ENCODE results near the gene MPST.

Gene MPST

DNA sequence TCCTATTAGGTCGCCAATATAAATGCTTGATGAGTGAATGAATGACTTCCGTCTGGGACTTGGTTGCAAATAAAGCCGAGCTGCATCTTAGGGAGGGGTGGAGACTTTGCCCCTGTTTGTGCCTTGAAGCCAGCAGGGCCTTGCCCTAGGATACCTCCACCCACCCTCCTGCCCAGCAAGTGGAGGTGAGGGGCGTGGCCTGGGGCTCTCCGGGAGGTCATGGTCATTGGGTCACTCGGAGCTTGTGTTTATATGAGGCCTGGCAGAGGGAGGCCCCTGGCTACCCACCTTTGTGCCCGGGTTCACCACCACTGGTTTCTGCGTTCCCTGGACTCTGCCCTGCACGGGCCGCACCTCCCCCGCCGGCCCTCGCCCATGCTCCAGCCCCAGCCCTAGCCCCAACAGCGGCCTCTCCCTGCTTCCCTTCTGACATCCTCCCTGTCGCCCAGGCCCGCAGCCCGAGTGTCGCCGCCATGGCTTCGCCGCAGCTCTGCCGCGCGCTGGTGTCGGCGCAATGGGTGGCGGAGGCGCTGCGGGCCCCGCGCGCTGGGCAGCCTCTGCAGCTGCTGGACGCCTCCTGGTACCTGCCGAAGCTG lies 4.3 kb downstream of the MPST start:
- DNase-seq, result no peak

DNA sequence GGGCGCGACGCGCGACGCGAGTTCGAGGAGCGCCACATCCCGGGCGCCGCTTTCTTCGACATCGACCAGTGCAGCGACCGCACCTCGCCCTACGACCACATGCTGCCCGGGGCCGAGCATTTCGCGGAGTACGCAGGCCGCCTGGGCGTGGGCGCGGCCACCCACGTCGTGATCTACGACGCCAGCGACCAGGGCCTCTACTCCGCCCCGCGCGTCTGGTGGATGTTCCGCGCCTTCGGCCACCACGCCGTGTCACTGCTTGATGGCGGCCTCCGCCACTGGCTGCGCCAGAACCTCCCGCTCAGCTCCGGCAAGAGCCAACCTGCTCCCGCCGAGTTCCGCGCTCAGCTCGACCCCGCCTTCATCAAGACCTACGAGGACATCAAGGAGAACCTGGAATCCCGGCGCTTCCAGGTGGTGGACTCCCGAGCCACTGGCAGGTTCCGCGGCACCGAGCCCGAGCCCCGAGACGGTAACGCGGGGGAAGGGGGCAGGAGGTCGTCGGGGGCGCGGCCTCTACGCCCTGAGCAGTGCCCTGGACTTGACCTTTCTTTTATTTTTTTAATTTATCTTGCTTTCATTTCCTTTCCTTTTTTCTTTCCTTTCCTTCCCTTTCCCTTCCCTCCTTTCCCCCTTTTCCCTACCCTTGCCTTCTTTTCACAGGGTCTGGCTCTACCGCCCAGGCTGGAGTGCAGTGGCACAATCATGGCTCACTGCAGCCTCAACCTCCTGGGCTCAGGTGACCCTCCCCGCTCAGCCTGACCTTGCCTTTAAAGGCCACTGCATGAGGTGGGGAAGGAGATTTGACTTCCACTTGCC lies 5.0 kb downstream of the MPST start:
- no peak for DNase-seq

DNA sequence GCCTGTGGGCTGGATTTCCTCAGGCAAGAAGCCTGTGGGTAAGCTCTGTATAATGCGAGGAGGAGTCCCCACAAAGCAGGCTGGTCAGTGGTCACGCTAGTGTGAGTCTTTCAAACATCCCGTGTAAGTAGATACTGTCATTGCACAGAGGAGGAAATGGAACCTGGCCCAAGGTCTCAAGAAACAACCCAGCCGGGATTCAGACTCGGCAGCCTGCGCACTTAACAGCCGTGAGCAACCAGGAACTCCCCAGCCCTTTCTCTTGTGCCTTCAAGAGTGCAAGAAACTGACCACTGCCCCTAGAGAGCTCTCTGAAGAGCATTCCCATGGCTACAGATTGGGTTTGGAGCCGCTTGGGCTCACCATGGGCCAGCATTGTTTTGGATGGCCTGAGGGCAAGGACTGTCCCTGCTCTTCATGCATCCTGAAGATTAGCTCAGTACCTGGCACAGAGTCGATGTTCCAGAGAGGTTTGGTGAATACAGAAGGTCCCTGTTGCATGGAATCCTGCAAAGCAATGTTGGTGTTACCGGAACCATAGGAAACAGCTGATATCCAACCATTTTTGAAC lies 6.0 kb downstream of the MPST start:
- DNase-seq, result no peak

DNA sequence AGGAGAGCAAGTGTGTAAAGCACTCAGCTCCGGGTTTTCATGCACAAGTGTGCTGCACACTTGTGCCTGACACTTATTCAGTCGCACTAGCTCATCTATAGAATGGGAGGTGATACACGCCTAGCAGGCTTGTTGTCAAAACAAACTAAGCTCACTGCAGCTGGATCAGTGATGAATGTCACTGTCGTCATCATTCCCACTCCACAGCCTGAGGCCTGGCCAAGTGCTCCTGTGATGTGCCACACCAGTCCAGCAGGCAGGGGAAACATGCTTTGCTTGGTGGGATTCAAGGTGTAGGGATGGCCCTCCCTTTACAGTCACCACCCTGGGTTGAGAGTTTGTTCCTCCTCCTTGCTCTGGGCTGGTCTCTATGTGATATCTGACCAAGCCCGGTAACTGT lies 6.8 kb downstream of the MPST start:
- no peak for DNase-seq

DNA sequence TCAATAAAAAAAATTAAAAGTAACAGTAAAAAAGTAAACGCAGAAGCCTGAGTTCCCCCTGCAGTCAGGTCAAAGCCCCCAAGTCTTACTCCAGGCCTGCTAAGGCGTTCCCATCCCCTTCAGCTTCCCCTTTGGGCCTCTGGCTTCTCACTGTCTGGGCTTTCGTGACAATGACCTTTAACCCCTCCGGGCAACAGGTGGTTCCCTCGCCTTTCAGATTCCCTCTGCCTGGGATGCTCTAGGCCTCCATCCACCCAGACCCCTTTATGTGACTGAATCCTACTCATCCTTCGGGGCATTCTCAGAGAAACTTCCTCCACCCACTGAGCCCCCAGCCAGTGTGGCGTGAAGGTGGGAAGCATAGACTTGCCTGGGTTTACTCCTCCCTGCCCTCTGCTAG lies 8.0 kb downstream of the MPST start:
- no peak for DNase-seq

DNA sequence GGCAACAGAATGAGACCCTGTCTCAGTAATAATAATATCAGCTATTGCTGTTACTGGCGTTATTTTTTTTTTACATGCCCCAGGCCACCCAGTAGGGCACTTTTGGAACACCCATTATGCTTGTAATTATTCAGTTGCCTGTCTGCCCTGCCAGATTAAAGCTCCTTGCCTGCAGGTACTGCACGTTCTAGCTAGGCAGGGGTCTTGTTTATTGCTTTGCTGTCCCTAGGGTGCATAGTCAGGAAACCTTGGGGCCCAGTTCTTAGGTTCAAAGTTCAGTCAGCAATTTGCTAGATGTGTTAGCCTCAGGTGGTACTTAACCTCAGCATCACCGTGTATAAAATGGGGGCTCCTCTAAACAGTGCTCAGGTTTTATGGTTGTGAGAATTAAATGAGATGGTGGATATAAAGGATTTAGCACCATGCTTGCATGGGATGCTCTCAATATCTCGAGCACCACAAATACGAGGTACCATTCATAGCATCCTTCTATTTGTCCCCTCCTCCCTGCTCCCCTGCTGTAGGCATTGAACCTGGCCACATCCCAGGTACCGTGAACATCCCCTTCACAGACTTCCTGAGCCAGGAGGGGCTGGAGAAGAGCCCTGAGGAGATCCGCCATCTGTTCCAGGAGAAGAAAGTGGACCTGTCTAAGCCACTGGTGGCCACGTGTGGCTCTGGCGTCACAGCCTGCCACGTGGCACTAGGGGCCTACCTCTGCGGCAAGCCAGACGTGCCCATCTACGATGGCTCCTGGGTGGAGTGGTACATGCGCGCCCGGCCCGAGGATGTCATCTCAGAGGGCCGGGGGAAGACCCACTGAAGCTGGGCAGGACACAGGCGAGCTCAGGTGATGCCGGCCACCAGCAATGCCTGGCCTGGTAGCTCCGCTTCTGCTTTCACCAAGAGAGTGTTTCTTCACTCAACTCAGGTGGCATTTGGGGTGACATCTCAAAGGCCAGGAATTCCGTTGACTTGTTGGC lies 9.4 kb downstream of the MPST start:
- no peak for DNase-seq

DNA sequence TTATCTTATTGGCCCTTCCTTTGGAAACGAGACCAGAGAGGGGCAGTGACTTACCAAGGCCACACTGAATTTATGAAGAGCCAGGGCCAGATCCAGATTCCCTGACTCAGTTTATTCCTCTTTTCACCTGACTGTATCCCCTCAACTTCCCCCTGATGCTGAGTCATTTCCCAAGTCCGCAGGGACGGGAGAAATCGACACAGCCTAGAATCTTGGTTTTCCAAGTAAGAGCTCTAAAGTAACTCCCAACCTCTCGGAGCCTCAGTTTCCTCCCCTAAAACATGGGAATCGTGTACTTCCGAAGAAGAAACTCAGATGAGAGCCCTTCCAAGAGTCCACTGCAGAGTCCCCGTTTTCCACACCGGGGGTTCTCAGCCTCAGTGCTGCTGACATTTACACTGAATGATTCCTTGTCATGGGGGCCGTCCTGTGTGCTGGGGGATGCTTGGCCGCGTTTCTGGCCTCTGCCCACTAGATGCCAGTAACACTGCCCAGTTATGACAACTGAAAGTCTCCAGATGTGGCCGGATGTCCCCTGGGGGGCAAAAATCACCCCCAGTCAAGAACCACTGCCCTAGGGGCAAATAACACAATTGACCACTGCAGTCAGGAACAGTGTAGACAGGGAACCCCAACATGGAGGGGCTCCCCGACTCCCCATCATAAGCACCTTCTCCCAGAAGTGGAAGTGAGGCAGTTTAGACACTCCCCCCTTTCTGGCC lies 11.2 kb downstream of the MPST start:
- DNase-seq, result no peak

DNA sequence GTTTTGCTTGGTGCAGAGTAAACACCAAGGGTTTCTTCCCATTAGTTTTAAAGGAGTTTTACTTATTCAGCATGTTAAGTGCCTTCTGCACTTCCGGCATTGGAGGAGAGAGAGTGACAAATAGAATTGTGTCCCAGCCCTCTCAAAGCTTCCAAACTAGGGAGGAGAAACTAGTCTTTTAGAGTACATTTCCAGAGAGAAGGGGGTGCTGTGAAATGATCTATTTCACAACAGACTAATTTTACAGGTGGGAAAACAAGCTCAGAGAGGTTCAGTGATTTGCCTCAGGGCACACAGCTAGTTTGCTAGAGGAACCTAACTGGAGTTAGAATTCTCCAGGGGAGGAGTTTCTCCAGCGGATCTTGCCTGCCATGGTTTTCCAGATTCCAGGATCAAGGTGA lies 12.6 kb downstream of the MPST start:
- DNase-seq, result no peak

DNA sequence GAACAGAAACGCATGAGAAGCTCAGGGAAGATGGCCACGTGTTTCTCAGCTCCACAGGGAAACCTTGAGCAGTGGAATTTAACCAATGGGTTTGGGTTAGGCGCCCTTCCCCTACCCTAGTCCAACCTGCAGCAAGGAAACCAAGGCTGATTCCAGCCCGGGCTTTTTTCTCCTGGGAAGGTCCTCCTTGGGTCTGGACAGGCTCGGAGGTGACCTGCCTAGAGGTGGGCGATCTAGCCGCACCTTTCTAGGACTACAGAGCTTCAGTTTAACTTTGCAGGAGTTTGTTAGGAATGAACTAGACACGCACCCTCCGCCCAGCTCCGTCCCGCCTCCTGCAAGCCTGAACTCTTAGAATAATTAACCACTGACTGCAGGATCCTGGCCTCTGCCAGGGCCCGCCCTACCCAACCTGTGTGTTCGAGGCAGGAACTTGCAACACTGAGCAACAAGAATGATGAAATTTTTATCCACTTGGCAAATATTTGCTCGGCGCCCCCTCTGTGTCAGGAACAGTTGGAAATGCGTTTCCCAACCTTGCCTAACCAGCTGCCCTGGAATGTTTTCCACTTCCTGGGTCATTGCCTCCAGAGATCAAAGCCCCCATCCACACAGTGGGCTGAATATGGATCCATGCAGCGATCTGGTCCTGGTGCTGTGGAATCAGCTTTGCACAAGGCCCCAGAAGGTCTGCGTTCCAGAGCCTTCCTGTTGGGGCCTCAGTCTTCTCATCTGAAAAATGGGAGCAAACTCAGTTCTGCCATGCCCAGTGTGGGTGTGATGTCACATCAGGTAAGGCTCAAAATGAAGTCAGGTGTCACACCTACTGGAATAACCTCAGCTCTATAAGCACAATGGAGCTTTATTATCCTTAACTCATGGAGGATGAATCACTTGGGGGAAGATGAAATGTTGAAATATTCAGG lies 13.3 kb downstream of the MPST start:
- no peak for DNase-seq

DNA sequence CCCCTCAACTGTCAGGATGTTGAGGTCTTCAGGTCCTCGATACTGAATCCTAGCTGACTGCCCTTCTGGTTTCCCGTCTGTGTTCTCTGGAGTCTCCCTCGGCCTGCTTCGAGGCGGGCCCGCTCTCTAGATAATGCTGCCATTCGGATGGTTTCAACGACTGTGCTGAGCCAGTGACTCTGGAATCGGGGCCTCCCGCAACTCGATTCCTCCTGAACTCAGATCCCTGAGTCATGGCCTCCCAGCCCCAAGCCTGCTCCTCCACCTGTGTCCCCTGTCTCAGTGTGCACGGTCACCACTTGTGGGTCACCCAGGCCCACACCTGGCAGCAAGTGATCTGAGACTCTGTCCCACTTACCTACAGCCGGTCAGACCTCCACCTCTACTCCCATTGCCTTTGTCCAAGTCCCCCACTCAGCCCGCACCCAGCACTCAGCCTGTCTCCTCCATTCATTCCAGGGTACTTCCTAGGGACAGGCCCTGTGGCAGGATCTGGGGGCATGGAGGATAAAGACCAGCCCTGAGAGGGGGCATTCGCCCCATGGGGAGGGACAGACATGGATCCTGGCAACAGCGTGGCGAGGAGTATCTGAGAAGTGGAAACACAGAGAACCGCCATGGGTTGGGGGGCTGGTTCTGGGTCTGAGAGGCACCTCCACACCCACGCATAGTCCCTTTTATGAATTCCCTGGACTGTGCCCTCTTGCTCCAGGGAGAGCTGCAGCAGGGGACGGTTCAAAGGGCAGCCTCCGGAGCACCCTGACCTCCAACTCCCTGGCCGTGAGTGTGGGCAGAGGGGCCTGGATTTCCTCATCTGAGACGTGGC lies 14.3 kb downstream of the MPST start:
- DNase-seq, result no peak

DNA sequence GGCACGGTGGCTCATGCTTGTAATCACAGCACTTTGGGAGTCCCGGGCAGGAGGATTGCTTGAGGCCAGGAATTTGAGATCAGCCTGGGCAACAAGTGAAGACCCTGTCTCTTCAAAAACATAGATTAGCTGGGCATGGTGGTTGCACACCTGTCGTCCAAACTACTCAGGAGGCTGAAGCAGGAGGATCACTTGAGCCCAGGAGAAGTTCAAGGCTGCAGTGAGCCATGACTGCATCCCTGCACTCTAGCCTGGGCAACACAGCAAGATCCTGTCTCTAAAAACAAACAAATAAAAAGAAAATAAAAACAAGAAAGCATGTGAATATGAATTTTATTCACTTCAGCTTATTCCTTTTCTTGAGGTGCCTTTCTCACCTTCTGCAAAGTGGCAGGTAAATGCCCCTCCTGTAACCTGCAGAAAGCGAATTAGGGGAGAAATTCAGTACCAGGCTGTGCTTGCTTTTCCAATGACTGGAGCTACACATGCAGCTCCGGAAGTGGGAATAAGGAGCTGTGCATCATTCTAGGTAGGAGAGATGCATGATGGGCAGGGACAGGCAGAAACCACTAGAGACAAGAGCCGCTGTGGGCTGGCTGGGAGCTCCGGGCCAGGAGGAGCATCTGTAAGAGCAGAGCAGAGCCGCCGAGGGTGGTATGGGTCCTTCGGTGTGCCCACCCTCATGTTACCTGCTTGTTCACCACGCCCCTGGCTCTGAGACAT lies 17.3 kb downstream of the MPST start:
- no peak for DNase-seq

DNA sequence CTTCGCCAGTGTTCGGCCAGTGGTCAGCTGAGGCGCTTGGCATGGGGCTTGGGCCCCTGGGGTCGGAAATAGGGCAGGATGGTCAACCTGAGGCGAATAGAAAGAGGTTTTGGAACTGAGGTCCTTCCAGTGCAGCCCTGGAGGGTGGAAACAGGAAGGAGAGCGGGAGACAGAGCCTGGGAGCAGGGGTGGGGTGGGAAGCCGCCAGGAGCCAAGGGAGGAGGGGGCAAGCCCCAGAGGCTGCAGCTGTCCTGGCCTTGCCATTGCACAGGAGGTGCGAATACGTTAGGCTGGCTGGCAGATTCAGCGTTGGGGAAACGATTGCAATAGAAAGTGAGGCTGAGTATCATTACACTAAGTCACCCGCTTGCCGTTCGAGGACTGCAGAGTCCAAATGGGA lies 18.1 kb downstream of the MPST start:
- no peak for DNase-seq

DNA sequence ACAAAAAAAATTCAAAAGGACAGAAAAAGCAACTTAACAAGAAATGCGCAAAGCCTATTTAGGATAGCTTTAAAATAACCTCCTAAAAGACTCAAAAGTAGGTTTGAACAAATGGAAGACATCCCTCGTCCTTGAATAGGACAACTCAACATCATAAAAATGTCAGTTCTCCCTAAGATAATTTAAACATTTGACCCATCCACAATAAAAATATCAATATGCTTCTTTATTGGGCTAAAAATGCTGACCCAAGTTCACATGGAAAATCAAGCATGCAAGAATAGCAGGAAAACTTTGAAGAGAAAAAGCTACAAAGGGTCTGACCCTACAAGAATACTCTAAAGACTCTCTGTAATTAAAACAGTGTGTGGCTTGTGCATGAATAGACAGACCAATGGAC lies 19.9 kb downstream of the MPST start:
- DNase-seq, result no peak

DNA sequence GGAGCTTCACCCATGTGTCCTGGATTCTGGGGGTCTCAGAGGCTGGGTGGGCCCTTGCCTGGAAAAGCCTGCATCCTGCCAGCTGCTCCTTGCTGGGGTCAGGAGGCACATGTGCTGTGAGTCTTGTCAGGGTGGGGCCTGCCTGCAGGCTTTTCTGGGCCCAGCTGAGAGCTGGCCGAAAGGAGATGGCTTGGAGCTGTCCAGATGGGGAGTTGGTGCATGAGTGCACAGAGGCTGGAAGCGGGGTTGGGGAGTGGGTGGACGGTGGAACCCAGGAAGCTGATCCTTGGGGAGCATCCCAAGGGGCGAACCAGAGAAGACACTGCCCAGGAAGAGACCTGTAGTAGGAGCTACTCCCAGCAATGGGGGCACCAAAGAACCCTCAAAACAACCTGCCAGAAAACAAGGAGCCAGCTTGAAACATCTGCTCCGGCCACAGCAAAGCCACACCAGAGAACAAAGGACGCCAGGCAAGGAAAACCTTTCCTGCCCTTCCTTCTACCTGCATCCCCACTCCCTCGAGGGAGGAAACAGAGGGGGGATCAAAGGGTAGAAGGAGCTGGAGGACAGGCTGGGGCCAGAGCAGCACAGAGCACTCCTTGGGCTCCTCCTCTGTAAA lies 23.8 kb downstream of the MPST start:
- no peak for DNase-seq

DNA sequence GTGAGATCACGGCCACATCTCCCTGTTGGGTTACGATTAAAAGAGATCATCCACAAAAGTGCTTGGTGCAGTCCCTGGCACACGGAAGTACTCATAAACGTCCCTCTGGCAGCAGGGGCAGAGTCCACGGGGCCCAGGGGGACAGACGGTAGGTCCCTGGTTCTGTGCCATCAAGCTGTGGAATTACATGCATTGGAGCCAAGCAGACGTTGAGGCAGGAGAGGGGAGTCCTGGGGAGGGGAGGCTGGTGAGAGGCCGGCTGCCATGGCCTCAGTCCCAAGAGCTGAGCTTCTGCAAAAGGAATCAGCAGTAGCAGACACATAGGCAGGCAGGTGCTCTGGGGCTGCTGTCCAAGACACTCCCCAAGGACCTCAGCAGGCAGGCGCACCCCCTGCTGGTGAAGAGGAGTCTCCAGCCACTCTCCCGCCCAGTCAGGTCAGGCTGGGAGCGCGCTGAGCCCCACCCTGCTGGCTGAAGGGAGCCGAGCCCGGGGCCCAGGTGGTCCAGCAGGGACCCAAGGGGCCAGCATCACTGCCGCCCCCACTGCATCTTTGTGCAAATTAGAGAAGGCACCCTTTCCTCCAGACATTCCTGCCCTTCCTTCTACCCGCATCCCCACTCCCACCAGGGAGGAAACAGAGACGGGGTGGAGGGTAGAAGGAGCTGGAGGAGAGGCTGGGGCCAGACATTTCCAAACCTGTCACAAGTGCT lies 24.4 kb downstream of the MPST start:
- peak; percentile 66 to 75 for DNase-seq

DNA sequence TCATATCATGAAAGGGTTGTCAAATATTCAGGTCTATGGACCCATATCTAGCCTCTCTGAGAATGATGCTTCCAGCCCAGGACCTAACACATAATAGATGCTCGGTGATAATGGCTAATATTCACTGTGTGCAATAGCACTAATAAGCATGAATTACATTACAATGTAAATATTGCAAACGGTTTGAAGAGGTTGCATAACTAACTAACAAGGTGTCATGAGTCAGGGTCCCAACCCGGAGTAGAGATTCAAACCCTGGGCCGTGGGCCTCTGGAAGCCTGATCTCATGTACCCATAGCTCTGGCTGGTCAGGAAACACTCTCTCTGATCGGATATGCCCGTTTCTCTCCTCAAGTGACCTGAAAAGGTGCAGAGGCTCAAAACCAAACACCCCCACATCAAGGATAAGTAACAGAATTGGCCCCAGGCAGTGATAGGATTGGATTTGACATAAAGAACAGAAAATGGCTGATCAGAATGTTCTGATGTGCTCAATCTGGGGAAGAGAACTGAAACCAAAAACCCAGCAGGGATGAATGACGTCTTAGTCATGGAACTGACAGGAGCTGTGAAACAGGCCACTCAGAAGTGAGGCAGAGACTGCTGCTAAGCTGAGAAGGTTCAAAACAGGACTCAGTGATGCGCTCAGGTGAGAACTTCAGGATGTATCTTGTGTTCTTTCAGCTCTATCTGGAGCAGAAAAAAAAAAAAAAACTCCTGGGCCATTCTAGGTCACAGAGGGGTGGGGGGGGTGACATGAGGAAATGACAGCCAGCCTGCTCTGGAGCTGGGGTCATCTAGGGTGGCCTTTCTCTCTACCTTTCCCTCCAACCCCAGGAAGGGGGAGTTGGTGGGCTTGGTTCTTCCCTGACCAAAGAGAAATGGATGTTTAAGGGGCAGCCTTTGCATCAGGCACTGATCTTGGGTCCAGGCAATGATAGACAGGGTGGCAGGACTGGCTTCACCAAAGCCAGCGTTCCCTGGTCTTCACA lies 25.4 kb downstream of the MPST start:
- DNase-seq, result no peak

DNA sequence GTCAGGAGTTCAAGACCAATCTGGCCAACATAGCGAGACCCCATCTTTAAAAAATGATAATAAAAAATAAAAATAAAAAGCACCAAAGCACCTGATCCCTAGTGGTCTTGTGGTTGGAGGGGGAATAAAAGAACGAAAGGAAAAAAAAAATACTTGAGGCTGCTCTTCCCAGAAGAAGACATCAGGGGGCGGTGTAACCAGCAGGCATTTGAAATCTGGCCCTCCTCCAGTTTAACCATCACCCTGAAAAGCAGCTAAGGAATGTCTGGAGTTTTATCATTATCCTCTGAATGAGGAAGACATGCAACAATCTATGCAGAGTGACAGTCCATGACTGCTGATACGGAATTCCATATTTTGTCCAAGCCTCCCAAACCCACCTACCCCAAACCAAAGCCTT lies 26.4 kb downstream of the MPST start:
- DNase-seq, result no peak

Measured in activated T-cell treated with anti-CD3 and anti-CD28 coated beads, Interleukin-2, amount 50 U/mL, for 48 hours (primary cell).